ENCODE measurements around the gene ZFHX3. TPM values are rescaled to one million over a fixed set of nuclear protein-coding genes. Genes with fewer than 3 reads are reported as not detected.

Gene ZFHX3
- total RNA-seq, 1 donor from 2014 or later = 8.3 TPM

DNA sequence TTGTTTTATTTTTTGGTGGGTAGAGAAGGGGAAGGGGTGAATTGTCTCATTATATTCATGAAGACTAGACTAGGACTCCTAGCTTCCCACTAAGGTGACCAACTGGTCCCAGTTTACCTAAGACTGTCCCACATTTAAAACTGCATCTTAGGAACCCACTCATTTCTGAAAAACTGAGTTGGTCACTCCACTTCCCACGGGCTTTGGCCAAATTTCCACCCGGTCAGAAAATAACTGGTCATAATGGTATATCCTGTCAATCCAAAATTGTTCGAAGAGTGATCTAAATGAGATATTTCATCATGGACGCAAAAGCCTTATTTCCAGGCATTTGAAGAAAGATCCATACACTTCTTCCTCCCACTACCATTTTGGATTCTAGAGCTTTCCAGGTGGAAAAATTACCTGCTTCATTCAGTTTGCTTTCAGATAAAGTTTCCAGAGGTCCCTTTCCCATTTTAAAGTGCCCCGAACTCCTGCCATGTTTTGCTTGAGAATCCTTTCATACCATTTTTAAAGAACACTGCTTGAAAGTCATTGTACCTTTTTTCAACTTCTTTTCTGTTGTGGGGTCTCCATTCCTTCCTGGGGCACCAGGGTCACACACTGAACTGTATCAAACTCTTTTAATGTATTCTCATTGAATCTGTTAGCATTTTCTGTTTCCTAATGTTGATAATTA is 21.8 kb upstream of the ZFHX3 start:
- DNase-seq (no peak), ATAC-seq (ENCODE audit: poor library complexity) (no peak)
- intact Hi-C loops (cut with DNase I) = loop anchor here (5.0 kb wide), 1 partner anchor 108 kb away; no protein-coding TSS in a partner anchor

DNA sequence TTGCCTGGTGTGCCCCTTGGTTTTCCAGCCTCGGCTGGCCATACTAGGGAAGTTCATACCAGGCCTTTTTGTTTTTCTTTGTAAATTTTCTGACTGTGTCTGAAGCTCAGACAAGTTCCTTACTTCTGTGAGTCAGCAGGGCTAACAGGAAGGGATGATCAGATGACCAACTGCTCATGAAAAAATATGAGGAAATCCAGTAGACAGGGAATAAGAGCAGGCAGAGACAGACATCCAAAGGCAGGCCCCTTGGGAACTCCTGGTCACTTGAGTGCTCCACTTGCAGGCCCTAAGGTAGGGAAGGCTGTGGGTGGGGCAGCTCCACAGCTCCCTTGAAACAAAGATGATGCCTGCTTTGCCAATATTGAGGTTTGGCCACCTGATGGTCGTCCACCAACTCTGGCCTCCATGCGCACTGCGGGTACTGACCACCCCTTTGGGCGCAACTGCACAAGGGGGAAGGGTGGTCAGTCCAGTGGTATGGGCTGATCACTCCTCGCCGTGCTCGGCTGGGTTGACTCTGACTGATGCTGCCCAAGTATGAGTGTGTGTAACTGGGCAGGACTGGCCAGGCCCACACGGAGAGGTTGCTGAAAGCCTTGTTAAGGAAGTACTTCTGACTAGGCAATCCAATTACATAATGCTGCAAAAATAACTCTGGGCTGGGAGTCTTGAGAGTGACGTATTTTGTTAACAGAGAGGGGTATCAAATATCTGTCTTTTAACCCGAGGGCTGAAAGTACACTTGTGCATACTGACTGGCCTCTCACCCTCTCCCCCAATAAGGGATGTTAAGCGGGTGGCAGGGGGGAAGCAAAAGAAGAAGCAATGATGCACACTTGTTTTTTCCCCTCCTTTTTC is 20.8 kb upstream of the ZFHX3 start:
- intact Hi-C loops (cut with DNase I) = loop anchor here (5.0 kb wide), 1 partner anchor 109 kb away; no protein-coding TSS in a partner anchor
- ATAC-seq (ENCODE audit: poor library complexity) (peak; percentile 73), DNase-seq (peak; percentile 85)

DNA sequence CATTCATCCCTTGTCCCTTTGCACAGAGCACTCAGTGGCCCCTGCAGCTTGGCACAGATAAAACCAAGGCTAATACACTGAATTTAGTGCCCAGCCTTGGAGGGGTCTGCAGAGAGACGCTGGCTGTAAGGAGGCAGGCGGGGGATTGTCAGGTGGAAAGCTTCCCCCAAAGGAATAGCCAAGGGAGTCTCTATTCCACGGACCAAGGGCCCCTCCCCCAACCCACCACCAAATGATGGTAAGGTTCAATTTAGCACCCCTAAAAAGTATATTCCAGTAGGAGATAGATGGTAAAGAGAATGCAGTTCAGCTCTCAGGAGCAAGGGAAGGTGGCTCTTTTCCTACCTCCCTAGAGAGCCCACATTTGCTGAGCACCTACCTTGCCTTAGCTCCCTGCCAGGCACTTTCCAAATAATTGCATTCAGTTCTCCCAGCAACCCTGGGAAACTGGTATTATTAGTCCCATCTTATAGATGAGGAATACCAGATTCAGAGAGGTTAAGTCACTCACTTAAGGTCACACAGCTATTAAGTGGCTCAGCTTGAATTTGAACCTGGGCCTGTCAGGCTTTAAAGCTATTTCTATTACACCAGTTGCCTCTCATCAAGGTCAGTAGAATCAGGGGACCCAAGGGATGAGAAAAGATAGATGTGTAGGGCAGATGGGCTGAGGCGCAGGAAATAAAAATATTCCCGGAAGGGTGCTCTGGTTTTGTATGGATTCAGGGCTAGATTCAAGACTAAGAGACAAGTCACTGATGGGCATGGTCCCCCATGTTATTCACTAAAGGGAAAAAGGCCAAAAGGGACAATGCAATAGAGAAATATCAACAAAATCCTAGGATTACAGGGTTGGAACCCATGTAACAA is 20.0 kb upstream of the ZFHX3 start:
- DNase-seq (no peak), ATAC-seq (ENCODE audit: poor library complexity) (no peak)
- intact Hi-C loops (cut with DNase I) = loop anchor here (5.0 kb wide), 1 partner anchor 109 kb away; no protein-coding TSS in a partner anchor

DNA sequence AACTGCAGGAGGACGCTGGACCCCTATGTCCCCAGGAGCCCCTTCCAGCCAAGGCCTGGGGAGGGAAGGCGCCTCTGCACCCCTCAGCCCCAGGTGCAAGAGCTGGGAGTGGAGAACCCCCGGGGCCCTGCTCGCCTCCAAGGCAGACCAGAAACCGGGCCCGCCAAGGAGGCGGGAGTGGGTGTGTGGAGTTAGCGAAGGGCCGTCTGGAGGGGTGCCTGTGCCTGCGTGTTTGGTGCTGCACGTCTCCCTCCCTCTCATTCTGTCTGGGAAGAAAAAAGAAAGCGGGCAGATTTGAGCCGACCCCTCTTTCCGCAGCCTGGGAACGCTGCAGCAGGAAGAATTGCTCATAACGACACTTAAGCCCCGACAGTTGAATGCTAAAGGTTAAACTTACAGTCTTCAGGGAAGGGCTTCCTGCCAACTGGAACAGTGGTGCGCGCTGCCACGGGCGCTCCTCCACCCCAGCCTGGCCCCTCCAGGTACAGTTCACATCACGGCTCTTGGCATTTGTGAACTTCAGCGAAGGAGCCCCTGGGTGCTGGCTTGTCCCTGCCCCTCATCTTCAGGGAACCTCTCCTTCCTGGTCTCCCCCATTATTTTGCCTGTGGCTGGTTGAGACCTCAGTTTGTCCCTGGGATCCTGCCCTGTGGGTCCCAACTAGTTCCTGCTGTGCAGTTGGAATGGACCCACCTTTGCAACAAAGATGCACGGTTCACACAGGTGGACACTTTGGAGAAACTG is 19.2 kb upstream of the ZFHX3 start:
- no peak for ATAC-seq (ENCODE audit: poor library complexity)
- intact Hi-C loops (cut with DNase I) = loop anchor here (5.0 kb wide), 1 partner anchor 110 kb away; no protein-coding TSS in a partner anchor
- DNase-seq = no peak

GRCh38 chr16:73066331-73066926 is 18.5 kb upstream of the ZFHX3 start:
- intact Hi-C loops (cut with DNase I) = loop anchor here (5.0 kb wide), 1 partner anchor 111 kb away; no protein-coding TSS in a partner anchor
- DNase-seq (no peak), ATAC-seq (ENCODE audit: poor library complexity) (no peak)

- DNase-seq (peak; percentile 78), ATAC-seq (ENCODE audit: poor library complexity) (peak; percentile 64)
- intact Hi-C loops (cut with DNase I) = loop anchor here (5.0 kb wide), 1 partner anchor 112 kb away; no protein-coding TSS in a partner anchor
These were observed 17.9 kb upstream of the ZFHX3 start for GRCh38 chr16:73065632-73066330.

GRCh38 chr16:73064994-73065545 is 17.1 kb upstream of the ZFHX3 start:
- ATAC-seq (ENCODE audit: poor library complexity) = no peak
- DNase-seq = peak; percentile 50
- intact Hi-C loops (cut with DNase I) = loop anchor here (5.0 kb wide), 1 partner anchor 112 kb away; no protein-coding TSS in a partner anchor

- DNase-seq (peak; percentile 54), ATAC-seq (ENCODE audit: poor library complexity) (peak; percentile 9)
- intact Hi-C loops (cut with DNase I) = no loop called here
These were observed 16.5 kb upstream of the ZFHX3 start for GRCh38 chr16:73064212-73064993.

GRCh38 chr16:73063854-73064211 is 15.9 kb upstream of the ZFHX3 start:
- intact Hi-C loops (cut with DNase I) = no loop called here
- DNase-seq = no peak
- ATAC-seq (ENCODE audit: poor library complexity) = no peak

- intact Hi-C loops (cut with DNase I) = no loop called here
- DNase-seq (peak; percentile 44), ATAC-seq (ENCODE audit: poor library complexity) (no peak)
These were observed 15.1 kb upstream of the ZFHX3 start for GRCh38 chr16:73062743-73063733.

DNA sequence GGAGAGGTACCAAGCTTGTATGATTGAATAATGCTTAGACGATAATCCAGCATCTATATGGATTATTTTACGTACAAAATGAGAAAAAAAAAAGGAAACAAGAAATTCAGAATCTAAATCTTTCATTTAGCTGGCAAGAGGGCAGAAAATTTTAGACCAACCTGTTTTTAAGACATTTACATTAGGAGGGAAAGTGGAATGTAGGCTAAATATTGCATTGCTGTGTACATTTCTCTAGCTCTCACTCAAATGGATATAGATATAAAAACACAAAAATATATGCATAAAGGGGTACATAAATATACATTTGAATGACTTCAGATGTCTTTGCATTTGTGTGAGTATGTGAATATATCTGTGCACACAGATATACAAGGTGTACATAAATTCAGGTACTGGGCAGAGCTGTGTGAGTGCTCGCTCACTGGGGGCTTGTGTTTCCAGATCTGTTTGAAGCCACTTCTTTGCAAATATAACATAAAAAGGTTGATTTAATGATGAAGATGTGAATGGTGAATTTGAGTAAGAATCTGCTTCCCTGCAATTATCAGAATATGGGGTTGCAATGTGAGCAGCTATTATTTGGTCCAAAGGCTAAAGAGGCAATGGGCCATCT is 14.2 kb upstream of the ZFHX3 start:
- no peak for DNase-seq
- no peak for ATAC-seq (ENCODE audit: poor library complexity)
- intact Hi-C loops (cut with DNase I) = no loop called here

DNA sequence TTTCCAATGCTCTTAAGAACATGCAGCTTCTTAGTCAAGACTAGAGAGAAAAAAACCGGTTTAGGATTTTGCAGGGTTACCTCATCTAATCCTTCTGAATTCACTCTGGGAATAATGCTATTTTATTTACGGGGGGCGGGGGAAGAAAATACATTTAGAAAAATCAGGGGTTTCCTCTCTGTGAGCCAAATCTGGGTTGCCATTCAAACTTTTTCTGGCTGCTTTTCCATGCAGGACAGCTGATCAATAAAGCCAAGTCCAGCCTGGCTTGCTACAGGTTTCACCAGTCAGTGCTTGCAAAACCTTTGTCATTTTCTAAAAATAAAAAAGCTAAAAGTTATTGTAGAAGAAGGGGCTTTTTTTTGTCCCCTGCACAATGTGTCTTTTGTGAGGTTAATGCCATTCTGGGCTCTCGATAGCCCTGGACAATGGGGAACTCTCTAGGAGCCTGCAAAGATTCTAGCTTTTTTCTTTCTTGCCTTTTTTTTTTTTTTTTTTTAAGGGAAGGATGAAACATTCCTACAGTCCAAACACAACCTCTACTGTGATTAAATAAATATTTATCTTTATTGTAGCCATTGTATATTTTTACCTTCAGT is 13.1 kb upstream of the ZFHX3 start:
- ATAC-seq (ENCODE audit: poor library complexity) = no peak
- intact Hi-C loops (cut with DNase I) = no loop called here

GRCh38 chr16:73059779-73060615 is 12.1 kb upstream of the ZFHX3 start:
- DNase-seq = no peak
- intact Hi-C loops (cut with DNase I) = loop anchor here (10.0 kb wide), 1 partner anchor 115 kb away; no protein-coding TSS in a partner anchor
- ATAC-seq (ENCODE audit: poor library complexity) = no peak

More for the DNA sequence above, 13.1 kb upstream of the ZFHX3 start:
- no peak for DNase-seq

All from Right ventricle myocardium superior (tissue), 1 donor.